Sciatic nerve (tissue), 2 donors: ENCODE data around the gene CLEC16A. TPM values are rescaled to one million over a fixed set of nuclear protein-coding genes. Genes with fewer than 3 reads are reported as not detected.
A peak's percentile ranks its signal among the peaks of the same experiment; 100 is the strongest.

Experiments
- ATAC-seq: fragments of 200-7000 bp; cut with Tn5 transposase; one replicate; pipeline ENCODE4 v1.9.1; 2020; ENCODE audit warnings: mild to moderate bottlenecking, moderate library complexity
- DNase-seq: peaks from one replicate; pipeline ENCODE4 v3.0.0-alpha.2; 2020; ENCODE audit warnings: low spot score
- intact Hi-C: fragments of 100-400 bp; cut with DNase I; formaldehyde crosslinking; loops from one replicate; pipeline ENCODE4 v1.14.2; 2022
- total RNA-seq: library from RNA; stranded (reverse); fragmentation: NEBNext Ultra II Directional; extraction: Animal tissue kit (Norgen Biotek cat#: 25700); gene quantifications from one replicate; pipeline ENCODE4 v1.2.1, GENCODE V29; 2021
- donor health status: DM: no; HTN: no; CAD: no.
- donor health status: DM: no; HTN: no; CAD: no.

Gene CLEC16A
- total RNA-seq, 1 donor from 2014 or later, result 39.4 TPM

- DNase-seq (no peak), ATAC-seq (no peak)
- intact Hi-C loops, result loop anchor here (10.0 kb wide), 1 partner anchor 376 kb away; no protein-coding TSS in a partner anchor
Observed at GRCh38 chr16:10978871-10979446, 34.6 kb downstream of the CLEC16A start.

- peak; percentile 87 for ATAC-seq
- DNase-seq, result no peak
- intact Hi-C loops, result loop anchor here (10.0 kb wide), 1 partner anchor 375 kb away; no protein-coding TSS in a partner anchor
Observed at GRCh38 chr16:10979717-10980601, 35.6 kb downstream of the CLEC16A start.

- DNase-seq (no peak), ATAC-seq (no peak)
- intact Hi-C loops, result no loop called here
Observed at GRCh38 chr16:10980813-10981212, 36.4 kb downstream of the CLEC16A start.

- DNase-seq (no peak), ATAC-seq (no peak)
- intact Hi-C loops, result no loop called here
Observed at GRCh38 chr16:10981697-10982216, 37.4 kb downstream of the CLEC16A start.

GRCh38 chr16:10982465-10983150 lies 38.2 kb downstream of the CLEC16A start:
- intact Hi-C loops, result no loop called here
- DNase-seq, result no peak
- ATAC-seq, result peak; percentile 76

- ATAC-seq, result no peak
- intact Hi-C loops, result no loop called here
Observed at GRCh38 chr16:10983159-10983558, 38.8 kb downstream of the CLEC16A start.

GRCh38 chr16:10984509-10984908 lies 40.1 kb downstream of the CLEC16A start:
- intact Hi-C loops, result no loop called here
- no peak for ATAC-seq

More at GRCh38 chr16:10983159-10983558, 38.8 kb downstream of the CLEC16A start:
- DNase-seq, result no peak

GRCh38 chr16:10987361-10988163 lies 43.2 kb downstream of the CLEC16A start:
- intact Hi-C loops, result no loop called here
- DNase-seq, result no peak
- ATAC-seq, result no peak

More at GRCh38 chr16:10984509-10984908, 40.1 kb downstream of the CLEC16A start:
- no peak for DNase-seq

- intact Hi-C loops, result no loop called here
- ATAC-seq (no peak), DNase-seq (no peak)
Observed at GRCh38 chr16:10988164-10988803, 43.9 kb downstream of the CLEC16A start.

GRCh38 chr16:10988879-10989278 lies 44.5 kb downstream of the CLEC16A start:
- no peak for DNase-seq
- intact Hi-C loops, result no loop called here
- ATAC-seq, result no peak

- intact Hi-C loops, result no loop called here
- ATAC-seq (no peak), DNase-seq (no peak)
Observed at GRCh38 chr16:10989559-10989958, 45.2 kb downstream of the CLEC16A start.

GRCh38 chr16:10990378-10990777 lies 46.0 kb downstream of the CLEC16A start:
- intact Hi-C loops, result no loop called here
- no peak for DNase-seq
- ATAC-seq, result no peak

- ATAC-seq, result no peak
- DNase-seq, result no peak
- intact Hi-C loops, result no loop called here
Observed at GRCh38 chr16:10992112-10992511, 47.7 kb downstream of the CLEC16A start.

GRCh38 chr16:10992797-10993196 lies 48.4 kb downstream of the CLEC16A start:
- intact Hi-C loops, result no loop called here
- peak; percentile 60 for ATAC-seq
- no peak for DNase-seq

GRCh38 chr16:10993649-10994048 lies 49.3 kb downstream of the CLEC16A start:
- no peak for ATAC-seq
- intact Hi-C loops, result no loop called here
- no peak for DNase-seq

GRCh38 chr16:10994571-10994970 lies 50.2 kb downstream of the CLEC16A start:
- DNase-seq, result no peak
- ATAC-seq, result no peak
- intact Hi-C loops, result no loop called here

- intact Hi-C loops, result no loop called here
- no peak for ATAC-seq
- DNase-seq, result no peak
Observed at GRCh38 chr16:10995565-10995964, 51.2 kb downstream of the CLEC16A start.

GRCh38 chr16:10997485-10997884 lies 53.1 kb downstream of the CLEC16A start:
- intact Hi-C loops, result no loop called here
- ATAC-seq, result no peak

More at GRCh38 chr16:10997485-10997884, 53.1 kb downstream of the CLEC16A start:
- no peak for DNase-seq
